H9 (cell line): ENCODE results near the gene PCDHA8. TPM values are rescaled to one million over a fixed set of nuclear protein-coding genes. Genes with fewer than 3 reads are reported as not detected.

ENCODE experiments used
- DNase-seq: peaks from one replicate; pipeline ENCODE4 v3.0.0-alpha.2; 2017
- H2AFZ ChIP-seq: one replicate; pipeline ENCODE4 v1.6.1; 2013; ENCODE audit warnings: mild to moderate bottlenecking, low read length, control low read depth, moderate library complexity
- H2AK5ac ChIP-seq: 2 replicates; pipeline ENCODE4 v1.6.1; 2013; ENCODE audit warnings: low read length, control low read depth, mixed read lengths; ENCODE audit not compliant: insufficient read length
- H2BK120ac ChIP-seq: one replicate; pipeline ENCODE4 v1.6.1; 2013; ENCODE audit warnings: low read depth, mild to moderate bottlenecking, low read length, control low read depth, inconsistent platforms; ENCODE audit not compliant: poor library complexity, severe bottlenecking
- H2BK12ac ChIP-seq: 2 replicates; pipeline ENCODE4 v1.6.1; 2013; ENCODE audit warnings: low read length, control low read depth, mixed read lengths, low read depth; ENCODE audit not compliant: insufficient read length
- H2BK15ac ChIP-seq: 2 replicates; pipeline ENCODE4 v1.6.1; 2013; ENCODE audit warnings: low read depth, low read length, control low read depth
- H2BK20ac ChIP-seq: one replicate; pipeline ENCODE4 v1.6.1; 2013; ENCODE audit warnings: low read depth, mild to moderate bottlenecking, low read length, control low read depth, inconsistent platforms; ENCODE audit not compliant: poor library complexity, severe bottlenecking
- H2BK5ac ChIP-seq: 2 replicates; pipeline ENCODE4 v1.6.1; 2013; ENCODE audit warnings: low read length, control low read depth, mixed read lengths; ENCODE audit not compliant: insufficient read length
- H3K14ac ChIP-seq: 2 replicates; pipeline ENCODE4 v1.6.1; 2013; ENCODE audit warnings: low read length, control low read depth; ENCODE audit not compliant: insufficient read depth
- H3K18ac ChIP-seq: 2 replicates; pipeline ENCODE4 v1.6.1; 2013; ENCODE audit warnings: low read depth, mild to moderate bottlenecking, mixed read lengths, low read length, control low read depth; ENCODE audit not compliant: insufficient read length
- H3K23ac ChIP-seq: 2 replicates; pipeline ENCODE4 v1.6.1; 2013; ENCODE audit warnings: low read length, control low read depth, mixed read lengths, low read depth; ENCODE audit not compliant: insufficient read length
- H3K23me2 ChIP-seq: 2 replicates; pipeline ENCODE4 v1.6.1; 2013; ENCODE audit warnings: low read depth, mild to moderate bottlenecking, mixed read lengths, low read length, control low read depth; ENCODE audit not compliant: insufficient read length, poor library complexity, severe bottlenecking
- H3K27ac ChIP-seq: 2 replicates; pipeline ENCODE4 v1.5.1; 2013; ENCODE audit warnings: low read length, control low read depth, mixed read lengths, low read depth; ENCODE audit not compliant: insufficient read length
- H3K27me3 ChIP-seq: 2 replicates; pipeline ENCODE4 v1.6.1; 2013; ENCODE audit warnings: low read length, control low read depth, inconsistent platforms; ENCODE audit not compliant: insufficient read depth
- H3K4ac ChIP-seq: 2 replicates; pipeline ENCODE4 v1.6.1; 2013; ENCODE audit warnings: low read depth, mild to moderate bottlenecking, control low read depth, inconsistent platforms, low read length, moderate library complexity
- H3K4me1 ChIP-seq: 2 replicates; pipeline ENCODE4 v1.6.1; 2013; ENCODE audit warnings: low read length, control low read depth, inconsistent platforms; ENCODE audit not compliant: insufficient read depth
- H3K4me2 ChIP-seq: 2 replicates; pipeline ENCODE4 v1.6.1; 2013; ENCODE audit warnings: low read length, control low read depth, mixed read lengths; ENCODE audit not compliant: insufficient read length, insufficient read depth
- H3K56ac ChIP-seq: 2 replicates; pipeline ENCODE4 v1.6.1; 2013; ENCODE audit warnings: low read depth, mild to moderate bottlenecking, mixed read lengths, low read length, control low read depth; ENCODE audit not compliant: insufficient read length
- H3K79me1 ChIP-seq: 2 replicates; pipeline ENCODE4 v1.6.1; 2013; ENCODE audit warnings: low read depth, mild to moderate bottlenecking, moderate library complexity, low read length, control low read depth, inconsistent platforms; ENCODE audit not compliant: insufficient read depth, poor library complexity, severe bottlenecking
- H3K79me2 ChIP-seq: 2 replicates; pipeline ENCODE4 v1.6.1; 2013; ENCODE audit warnings: low read length, control low read depth, inconsistent platforms; ENCODE audit not compliant: insufficient read depth
- H3K9ac ChIP-seq: 2 replicates; pipeline ENCODE4 v1.6.1; 2013; ENCODE audit warnings: low read length, control low read depth, mixed read lengths; ENCODE audit not compliant: insufficient read length; ENCODE audit errors: extremely low read depth
- H3K9me3 ChIP-seq: one replicate; pipeline ENCODE4 v1.6.1; 2013; ENCODE audit warnings: low read depth, low read length, inconsistent platforms; ENCODE audit not compliant: control insufficient read depth
- H3T11ph ChIP-seq: one replicate; pipeline ENCODE4 v1.6.1; 2013; ENCODE audit warnings: mild to moderate bottlenecking, low read length, control low read depth, inconsistent platforms
- H4K20me1 ChIP-seq: one replicate; pipeline ENCODE4 v1.6.1; 2013; ENCODE audit not compliant: control insufficient read depth, insufficient read length, insufficient read depth
- H4K5ac ChIP-seq: 2 replicates; pipeline ENCODE4 v1.6.1; 2013; ENCODE audit warnings: low read depth, mild to moderate bottlenecking, mixed read lengths, low read length, control low read depth; ENCODE audit not compliant: insufficient read length
- H4K8ac ChIP-seq: replicated peaks from 2 replicates; pipeline ENCODE4 v1.6.1; 2013; ENCODE audit warnings: low read length, control low read depth, mixed read lengths, low read depth; ENCODE audit not compliant: insufficient read length
- H4K91ac ChIP-seq: 2 replicates; pipeline ENCODE4 v1.6.1; 2013; ENCODE audit warnings: low read depth, mild to moderate bottlenecking, moderate library complexity, mixed read lengths, low read length, control low read depth; ENCODE audit not compliant: insufficient read length
- H3K27ac Mint-ChIP-seq, 3 experiments: 2 replicates in 2 of 3; 3 replicates in 1 of 3; pipeline ENCODE4 v1.8.0; 2020 to 2021; ENCODE audit warnings: mixed read lengths in 3 of 3, mild to moderate bottlenecking in 1 of 3, moderate library complexity in 1 of 3
- H3K27me3 Mint-ChIP-seq: 2 replicates; pipeline ENCODE4 v1.8.0; 2021; ENCODE audit warnings: low read depth, mild to moderate bottlenecking, moderate library complexity, mixed read lengths
- H3K36me3 Mint-ChIP-seq, 3 experiments: 2 replicates in 2 of 3; 3 replicates in 1 of 3; pipeline ENCODE4 v1.8.0; 2020 to 2021; ENCODE audit warnings: low read depth in 3 of 3, mixed read lengths in 3 of 3; ENCODE audit not compliant: insufficient read depth in 1 of 3
- H3K4me1 Mint-ChIP-seq, 2 experiments: 2 replicates each; pipeline ENCODE4 v1.8.0; 2020; ENCODE audit warnings: mixed read lengths in 2 of 2
- H3K4me3 Mint-ChIP-seq, 2 experiments: 2 replicates in 1 of 2; 3 replicates in 1 of 2; pipeline ENCODE4 v1.8.0; 2020 to 2021; ENCODE audit warnings: mild to moderate bottlenecking in 2 of 2, mixed read lengths in 2 of 2, moderate library complexity in 1 of 2
- H3K9me3 Mint-ChIP-seq, 2 experiments: 2 replicates in 1 of 2; 3 replicates in 1 of 2; pipeline ENCODE4 v1.8.0; 2020; ENCODE audit warnings: mild to moderate bottlenecking in 2 of 2, mixed read lengths in 2 of 2, moderate library complexity in 1 of 2
- WGBS: extraction: QIAGEN DNeasy Blood & Tissue Kit; methylation state at CpG from one replicate; pipeline ENCODE4 v1.1.7; 2013; ENCODE audit warnings: missing lambda C conversion rate, low lambda C conversion rate, mixed read lengths; ENCODE audit not compliant: insufficient read length; ENCODE audit errors: extremely low coverage; 5-methylcytosine and 5-hydroxymethylcytosine counted together
- long read RNA-seq: library from polyadenylated mRNA; unstranded; transcript quantifications from one replicate; pipeline ENCODE4 v2.0.0, GENCODE V29; 2020
- total RNA-seq: library from RNA; stranded (reverse); gene quantifications from 2 replicates; pipeline ENCODE4 v1.2.1, GENCODE V29; 2021
- TF ChIP-seq, protein P1 (sequence below): fragments of 200-600 bp; sonication (generic); conservative IDR thresholded peaks from 3 replicates; pipeline ENCODE4 v1.8.0; 2021; ENCODE audit warnings: antibody characterized with exemption, mild to moderate bottlenecking

PCDHA8 gene, protein sequence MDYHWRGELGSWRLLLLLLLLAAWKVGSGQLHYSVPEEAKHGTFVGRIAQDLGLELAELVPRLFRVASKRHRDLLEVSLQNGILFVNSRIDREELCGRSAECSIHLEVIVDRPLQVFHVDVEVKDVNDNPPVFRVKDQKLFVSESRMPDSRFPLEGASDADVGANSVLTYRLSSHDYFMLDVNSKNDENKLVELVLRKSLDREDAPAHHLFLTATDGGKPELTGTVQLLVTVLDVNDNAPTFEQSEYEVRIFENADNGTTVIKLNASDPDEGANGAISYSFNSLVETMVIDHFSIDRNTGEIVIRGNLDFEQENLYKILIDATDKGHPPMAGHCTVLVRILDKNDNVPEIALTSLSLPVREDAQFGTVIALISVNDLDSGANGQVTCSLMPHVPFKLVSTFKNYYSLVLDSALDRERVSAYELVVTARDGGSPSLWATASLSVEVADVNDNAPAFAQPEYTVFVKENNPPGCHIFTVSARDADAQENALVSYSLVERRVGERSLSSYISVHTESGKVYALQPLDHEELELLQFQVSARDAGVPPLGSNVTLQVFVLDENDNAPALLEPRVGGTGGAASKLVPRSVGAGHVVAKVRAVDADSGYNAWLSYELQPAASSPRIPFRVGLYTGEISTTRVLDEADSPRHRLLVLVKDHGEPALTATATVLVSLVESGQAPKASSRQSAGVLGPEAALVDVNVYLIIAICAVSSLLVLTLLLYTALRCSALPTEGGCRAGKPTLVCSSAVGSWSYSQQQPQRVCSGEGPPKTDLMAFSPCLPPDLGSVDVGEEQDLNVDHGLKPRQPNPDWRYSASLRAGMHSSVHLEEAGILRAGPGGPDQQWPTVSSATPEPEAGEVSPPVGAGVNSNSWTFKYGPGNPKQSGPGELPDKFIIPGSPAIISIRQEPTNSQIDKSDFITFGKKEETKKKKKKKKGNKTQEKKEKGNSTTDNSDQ
- 0.57 and 0.79 TPM in 2 replicates for total RNA-seq
- long read RNA-seq, result 0 reads

DNA sequence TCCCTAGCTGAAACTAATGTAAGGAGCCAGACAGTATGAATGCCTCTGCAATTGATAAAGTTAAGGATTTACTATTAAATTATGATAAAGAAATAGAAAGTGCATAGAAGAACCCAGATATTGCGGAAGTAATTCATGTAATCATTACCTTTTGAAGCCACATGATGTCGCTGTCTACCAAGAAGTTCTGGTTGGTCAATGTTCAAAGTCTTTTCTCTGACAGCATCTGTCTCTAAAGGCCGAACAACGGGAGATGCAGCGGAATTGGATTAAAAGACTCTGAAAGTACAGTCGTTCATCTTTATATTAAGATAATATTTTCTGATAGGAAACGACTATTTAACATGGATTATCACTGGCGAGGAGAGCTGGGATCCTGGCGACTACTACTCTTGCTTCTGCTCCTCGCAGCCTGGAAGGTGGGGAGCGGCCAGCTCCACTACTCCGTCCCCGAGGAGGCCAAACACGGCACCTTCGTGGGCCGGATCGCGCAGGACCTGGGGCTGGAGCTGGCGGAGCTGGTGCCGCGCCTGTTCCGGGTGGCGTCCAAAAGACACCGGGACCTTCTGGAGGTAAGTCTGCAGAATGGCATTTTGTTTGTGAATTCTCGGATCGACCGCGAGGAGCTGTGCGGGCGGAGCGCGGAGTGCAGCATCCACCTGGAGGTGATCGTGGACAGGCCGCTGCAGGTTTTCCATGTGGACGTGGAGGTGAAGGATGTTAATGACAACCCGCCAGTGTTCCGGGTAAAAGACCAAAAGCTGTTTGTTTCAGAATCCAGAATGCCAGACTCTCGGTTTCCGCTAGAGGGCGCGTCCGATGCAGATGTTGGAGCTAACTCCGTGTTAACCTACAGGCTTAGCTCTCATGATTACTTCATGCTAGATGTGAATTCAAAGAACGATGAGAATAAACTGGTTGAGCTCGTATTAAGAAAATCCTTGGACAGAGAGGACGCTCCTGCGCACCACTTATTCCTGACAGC lies at the start of gene PCDHA8:
TSS of gene PCDHA8 (plus strand) at position 210 of the 985 bp plus-strand sequence. CDS start at position 345, 135 bp downstream.
- H4K8ac ChIP-seq, result no peak within 1 kb of the TSS
- no peak within 1 kb of the TSS for H3K4me2 ChIP-seq
- H4K91ac ChIP-seq, result no peak within 1 kb of the TSS
- no peak within 1 kb of the TSS for H3K56ac ChIP-seq
- H3K27ac ChIP-seq, result no peak within 1 kb of the TSS
- no peaks in the 10 kb centered on the region for H3K79me1 ChIP-seq
- H2BK120ac ChIP-seq, result no peak within 1 kb of the TSS
- no peak within 1 kb of the TSS for H3K27ac Mint-ChIP-seq
- TF ChIP-seq, protein P1, sequence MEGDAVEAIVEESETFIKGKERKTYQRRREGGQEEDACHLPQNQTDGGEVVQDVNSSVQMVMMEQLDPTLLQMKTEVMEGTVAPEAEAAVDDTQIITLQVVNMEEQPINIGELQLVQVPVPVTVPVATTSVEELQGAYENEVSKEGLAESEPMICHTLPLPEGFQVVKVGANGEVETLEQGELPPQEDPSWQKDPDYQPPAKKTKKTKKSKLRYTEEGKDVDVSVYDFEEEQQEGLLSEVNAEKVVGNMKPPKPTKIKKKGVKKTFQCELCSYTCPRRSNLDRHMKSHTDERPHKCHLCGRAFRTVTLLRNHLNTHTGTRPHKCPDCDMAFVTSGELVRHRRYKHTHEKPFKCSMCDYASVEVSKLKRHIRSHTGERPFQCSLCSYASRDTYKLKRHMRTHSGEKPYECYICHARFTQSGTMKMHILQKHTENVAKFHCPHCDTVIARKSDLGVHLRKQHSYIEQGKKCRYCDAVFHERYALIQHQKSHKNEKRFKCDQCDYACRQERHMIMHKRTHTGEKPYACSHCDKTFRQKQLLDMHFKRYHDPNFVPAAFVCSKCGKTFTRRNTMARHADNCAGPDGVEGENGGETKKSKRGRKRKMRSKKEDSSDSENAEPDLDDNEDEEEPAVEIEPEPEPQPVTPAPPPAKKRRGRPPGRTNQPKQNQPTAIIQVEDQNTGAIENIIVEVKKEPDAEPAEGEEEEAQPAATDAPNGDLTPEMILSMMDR, result peak; percentile 68
- no peak within 1 kb of the TSS for H4K5ac ChIP-seq
- WGBS, result no CpG with 5 or more reads among the region's 47 CpGs
- no peak within 1 kb of the TSS for H3K18ac ChIP-seq
- no peaks in the 10 kb centered on the region; the same call in 1 of the 2 replicates for H3K27me3 Mint-ChIP-seq
- peak within 1 kb of the TSS in 1 of 2 experiments; percentile 17; a peak in 1 of 5 replicates for H3K4me3 Mint-ChIP-seq
- peak; percentile 66 for DNase-seq
- no peak within 1 kb of the TSS for H3K23ac ChIP-seq
- H2BK15ac ChIP-seq, result no peak within 1 kb of the TSS
- H3K27me3 ChIP-seq, result no peaks in the 10 kb centered on the region
- H2BK5ac ChIP-seq, result no peak within 1 kb of the TSS
- H3K4me1 ChIP-seq, result no peaks in the 10 kb centered on the region
- H3K23me2 ChIP-seq, result no peaks in the 10 kb centered on the region
- peaks cover 2 to 5% of the 10 kb centered on the region in 2 experiments; a peak in 3 of 5 replicates for H3K9me3 Mint-ChIP-seq
- peaks cover 4 to 18% (median 8%) of the 10 kb centered on the region in 3 experiments; a peak in 5 of 7 replicates for H3K36me3 Mint-ChIP-seq
- no peak within 1 kb of the TSS for H3K14ac ChIP-seq
- no peaks in the 10 kb centered on the region for H3K79me2 ChIP-seq
- 0 out of 4 replicates have a peak, but pooled peaks cover 0 to 2% of the 10 kb centered on the region in 2 experiments for H3K4me1 Mint-ChIP-seq
- no peak within 1 kb of the TSS for H2BK20ac ChIP-seq
- H3K4ac ChIP-seq, result no peak within 1 kb of the TSS
- no peak within 1 kb of the TSS for H2AFZ ChIP-seq
- H2AK5ac ChIP-seq, result no peak within 1 kb of the TSS
- H4K20me1 ChIP-seq, result no peaks in the 10 kb centered on the region
- no peak within 1 kb of the TSS for H3K9ac ChIP-seq
- H2BK12ac ChIP-seq, result no peak within 1 kb of the TSS
- no peaks in the 10 kb centered on the region for H3K9me3 ChIP-seq
- H3T11ph ChIP-seq, result no peak within 1 kb of the TSS
